ENCODE measurements around the gene STMN3. TPM values are rescaled to one million over a fixed set of nuclear protein-coding genes. Genes with fewer than 3 reads are reported as not detected.

STMN3 gene
- total RNA-seq, 1 experiment from 2014 or later: 138 TPM

- intact Hi-C loops (cut with micrococcal nuclease): loop anchor here (2.0 to 5.0 kb wide), 5 partner anchors 15 to 259 kb away; partner anchors contain the start of genes PTK6, STMN3 and UCKL1
- RAD21 ChIA-PET (ENCODE audit: low non-redundant PET in 1 of 2, low total read pairs in 2 of 2, uncharacterized antibody in 2 of 2, unreplicated experiment in 2 of 2): interaction anchor here in 1 of 2 experiments (0.9 kb wide), 1 partner anchor 166 kb away, joined by 3 read pairs; no protein-coding TSS in a partner anchor
- no peaks in the 10 kb centered on the region for H3K27me3 ChIP-seq (ENCODE audit: insufficient read depth, low read length)
- ATAC-seq: no peak
- H3K9ac ChIP-seq (ENCODE audit: low read length): peak overlapping the region; percentile 71
- DNase-seq (ENCODE audit: low read depth, low spot score): no peak
- peak overlapping the region; percentile 91 for H3K27ac ChIP-seq (ENCODE audit: low read depth, low read length)
- H2AFZ ChIP-seq (ENCODE audit: low read depth, low read length, poor library complexity, severe bottlenecking): no peak overlapping the region
- H3K9me2 ChIP-seq (ENCODE audit: insufficient read depth): no peaks in the 10 kb centered on the region
- BruUV-seq (replicated peaks): no TSS peak
- CTCF ChIA-PET: interaction anchor here (1.2 to 1.6 kb wide), 3 partner anchors 10 to 160 kb away, joined by 3 to 6 read pairs (median 3); partner anchors contain the start of genes ARFRP1, PTK6 and ZGPAT
- H3K4me1 ChIP-seq (ENCODE audit: control insufficient read depth in 1 of 2, insufficient read depth in 2 of 2, low read length in 2 of 2): peaks cover 35 to 78% of the 10 kb centered on the region in 2 experiments
- peaks cover 10% of the 10 kb centered on the region; the same call in 1 of the 2 replicates for H3K79me2 ChIP-seq (ENCODE audit: insufficient read depth, low read length)
- TF ChIP-seq FOSL1 (IDR thresholded peaks at IDR 0.05; ENCODE audit: low read depth) (no peak), JUND (IDR thresholded peaks at IDR 0.05) (no peak), POLR2AphosphoS5 (IDR thresholded peaks at IDR 0.05; ENCODE audit: low read depth, low read length) (no peak; the same call in none of the 2 replicates), ZBTB33 (IDR thresholded peaks at IDR 0.05; ENCODE audit: extremely low read depth, insufficient replicate concordance, low read length) (no peak), CBX3 (IDR thresholded peaks at IDR 0.05; ENCODE audit: low read depth) (no peak), EGR1 (IDR thresholded peaks at IDR 0.05; ENCODE audit: low read depth) (no peak), SRF (IDR thresholded peaks at IDR 0.05; ENCODE audit: low read depth) (no peak), ZFX (IDR thresholded peaks at IDR 0.05) (no peak), ZNF274 (IDR thresholded peaks at IDR 0.05; ENCODE audit: low read depth, low read length) (no peak), CEBPB (IDR thresholded peaks at IDR 0.05; ENCODE audit: low read depth) (no peak), YY1 (IDR thresholded peaks at IDR 0.05; ENCODE audit: extremely low read depth, insufficient replicate concordance, low read depth, low read length) (no peak), ATF3 (IDR thresholded peaks at IDR 0.05) (no peak), RAD21 (IDR thresholded peaks at IDR 0.05; ENCODE audit: low read depth) (no peak), EZH2phosphoT487 (IDR thresholded peaks at IDR 0.05; ENCODE audit: borderline replicate concordance) (no peak), ELF1 (IDR thresholded peaks at IDR 0.05; ENCODE audit: borderline replicate concordance, low read depth) (no peak), POLR2A (IDR thresholded peaks at IDR 0.05; ENCODE audit: borderline replicate concordance, extremely low read depth, insufficient read depth, insufficient read length) (no peak)
- no peaks in the 10 kb centered on the region for H4K20me1 ChIP-seq (ENCODE audit: insufficient read depth)
- peaks cover 0 to 8% of the 10 kb centered on the region in 2 experiments; a peak in 1 of 4 replicates for H3K36me3 ChIP-seq (ENCODE audit: control insufficient read depth in 1 of 2, insufficient read depth in 2 of 2, low read length in 2 of 2)
- peak overlapping the region; percentile 78 for H3K4me2 ChIP-seq (ENCODE audit: low read length)
- POLR2A ChIA-PET: interaction anchor here (1.1 to 3.1 kb wide), 8 partner anchors 10 to 260 kb away, joined by 3 to 28 read pairs (median 7); partner anchors contain the start of genes ARFRP1, RTEL1, TPD52L2 and ZGPAT
- no peaks in the 10 kb centered on the region for H3K9me3 ChIP-seq (ENCODE audit: control insufficient read depth in 1 of 2, insufficient read depth in 1 of 2, low read depth in 1 of 2, low read length in 2 of 2)
- peak overlapping the region; percentile 58 to 69 for H3K4me3 ChIP-seq (replicated peaks in 1 of 2; ENCODE audit: low read depth in 1 of 2, low read length in 2 of 2)
Observed at GRCh38 chr20:63697868-63698545, 44.8 kb upstream of the STMN3 start.
